T-helper 22 cell (primary cell): ENCODE measurements around the gene MALT1.
A peak's percentile ranks its signal among the peaks of the same experiment; 100 is the strongest.
"Not testable (repeated sequence)": the region's sequence is repeated elsewhere in the genome, so short reads cannot be mapped to it uniquely, and the experiment has no call there.

Experiments
- DNase-seq: peaks from one replicate; pipeline ENCODE4 v3.0.0-alpha.2; 2020; ENCODE audit warnings: low read depth

MALT1 gene

DNA sequence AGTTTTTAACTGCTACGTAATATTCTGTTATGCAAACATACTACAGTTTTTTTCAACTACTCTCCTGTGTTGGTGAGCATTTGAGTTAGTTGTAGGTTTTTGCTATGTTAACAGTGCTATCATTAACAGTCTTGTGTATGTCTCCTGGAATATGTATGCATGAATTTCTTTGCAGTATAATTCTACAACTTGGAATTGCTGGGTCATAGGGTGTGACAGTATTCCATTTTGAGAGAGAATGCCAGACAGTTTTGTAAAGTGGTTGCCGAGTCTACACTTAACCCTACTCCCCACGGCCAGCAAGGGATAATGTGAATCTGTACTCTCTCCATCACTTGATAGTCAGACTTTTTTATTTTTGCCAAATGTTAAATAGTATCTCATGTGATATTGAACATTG is 67.1 kb downstream of the MALT1 start:
- DNase-seq: no peak

DNA sequence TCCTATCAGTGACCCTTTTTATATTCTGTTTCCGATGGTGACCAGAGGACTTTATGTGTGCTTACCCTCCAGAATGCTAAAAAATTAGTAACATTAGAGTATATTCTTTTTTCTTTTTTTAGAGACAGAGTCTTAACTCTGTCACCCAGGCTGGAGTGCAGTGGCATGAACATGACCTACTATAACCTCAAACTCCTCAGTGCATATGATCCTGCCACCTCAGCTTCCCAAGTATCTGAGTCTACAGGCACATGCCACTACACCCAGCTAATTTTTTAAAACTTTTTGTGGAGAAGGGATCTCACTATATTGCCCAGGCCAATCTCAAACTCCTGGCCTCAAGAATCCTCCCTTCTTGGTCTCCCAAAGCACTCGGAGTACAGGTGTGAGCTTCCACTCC is 74.6 kb downstream of the MALT1 start:
- DNase-seq: no peak

DNA sequence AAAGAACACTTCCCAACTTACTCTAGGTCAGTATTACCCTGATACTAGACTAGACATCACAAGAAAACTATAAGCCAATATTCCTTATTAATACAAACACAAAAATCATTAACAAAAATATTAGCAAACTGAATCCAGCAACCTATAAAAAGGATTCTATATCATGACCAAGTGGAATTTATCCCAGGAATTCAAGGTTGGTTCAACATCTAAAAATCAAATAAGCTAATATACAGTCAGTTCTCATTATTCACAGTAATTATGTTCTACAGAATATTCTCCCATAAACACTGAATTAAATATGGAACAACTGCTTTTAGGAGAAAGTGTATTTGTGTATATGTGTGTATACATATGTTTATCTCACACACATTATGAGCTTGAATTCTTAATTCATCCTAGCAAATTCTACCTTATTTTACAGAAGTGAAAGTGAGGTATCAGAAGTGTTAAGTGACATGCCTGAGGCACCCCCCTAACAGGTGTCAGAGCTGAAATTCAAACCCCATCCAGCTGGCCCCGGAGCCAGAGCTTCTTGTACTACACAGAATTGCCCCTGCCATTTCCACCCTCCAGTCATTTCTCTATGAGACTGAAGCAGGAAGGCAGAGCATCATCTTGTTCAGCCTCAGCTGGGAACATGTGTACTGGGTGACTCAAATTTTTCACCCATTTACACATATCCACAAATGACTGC is 77.8 kb downstream of the MALT1 start:
- no peak for DNase-seq

DNA sequence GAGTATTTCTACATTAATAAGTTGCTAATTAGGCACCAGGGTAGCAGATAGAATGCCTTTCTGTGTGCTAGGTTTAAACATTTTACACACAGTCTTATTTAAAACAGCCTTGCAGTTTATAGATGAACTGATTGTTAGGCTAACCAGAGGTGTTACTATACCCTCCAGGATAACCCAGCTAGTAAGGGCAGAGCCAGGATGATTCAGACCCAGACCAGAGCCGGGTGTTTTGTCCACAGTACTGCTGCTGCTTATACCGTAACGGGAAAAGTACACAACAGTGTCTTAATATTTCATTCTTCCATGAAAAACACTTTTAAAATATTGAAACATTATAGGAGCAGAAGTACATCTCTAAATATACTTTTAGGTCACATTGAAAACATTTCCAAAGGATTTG is 82.7 kb downstream of the MALT1 start:
- DNase-seq: no peak

DNA sequence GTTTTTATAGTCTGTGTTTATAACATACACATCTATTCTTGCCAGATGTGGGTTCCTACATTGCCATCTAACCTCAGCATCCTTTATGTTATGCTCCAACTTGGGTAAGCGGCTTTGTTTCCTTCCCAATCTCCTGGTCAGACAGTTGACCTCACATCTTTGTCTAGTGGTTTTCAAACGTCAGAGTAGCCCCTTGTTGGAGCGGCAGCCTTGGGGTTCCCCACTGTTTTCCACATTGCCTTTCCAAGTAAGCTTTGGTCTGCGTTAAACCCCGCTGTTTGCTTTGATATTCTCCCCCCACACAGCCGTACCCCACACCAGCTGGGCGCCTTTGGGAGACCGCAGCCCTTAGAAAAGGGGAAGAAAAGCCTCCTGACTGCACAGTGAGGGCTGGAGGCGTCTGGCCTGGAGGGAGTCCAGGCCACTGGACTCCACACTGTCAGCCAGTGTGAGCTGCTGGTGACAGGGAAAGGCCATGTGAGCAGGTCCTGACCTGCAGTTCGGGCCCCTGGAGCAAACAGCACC is 83.3 kb downstream of the MALT1 start:
- no peak for DNase-seq

DNA sequence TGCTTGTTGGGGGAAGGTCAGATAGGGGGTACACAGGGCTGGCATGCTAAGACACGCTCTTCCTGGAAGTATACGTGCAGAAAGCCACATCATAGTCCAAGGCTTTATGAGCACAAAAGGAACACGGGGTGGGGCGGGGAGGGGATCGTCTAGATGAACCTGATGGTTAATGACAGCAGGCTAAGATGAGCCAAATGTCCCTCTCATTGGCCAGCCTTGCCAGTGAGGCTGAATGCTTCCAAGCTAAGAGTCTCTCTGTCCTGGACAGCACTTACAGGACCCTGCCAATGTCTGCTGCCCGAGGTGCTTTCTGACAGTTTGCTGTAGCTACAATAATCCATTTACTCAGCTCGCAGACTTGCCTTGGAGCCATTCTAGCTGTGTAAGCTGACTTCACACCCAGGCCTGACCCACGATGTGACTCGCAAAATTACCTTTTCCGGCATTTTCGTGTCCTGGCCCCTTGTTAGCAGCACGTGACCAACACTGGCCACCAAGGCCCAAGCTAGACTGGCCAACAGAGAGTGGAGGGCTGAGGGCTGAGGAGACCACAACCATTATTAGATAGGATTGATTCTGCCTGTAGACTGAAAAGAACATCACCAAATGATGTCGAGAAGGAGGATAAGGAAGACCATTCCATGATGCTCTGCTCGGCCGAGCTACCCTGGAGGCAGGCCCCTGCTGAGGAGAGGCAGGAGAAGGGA is 84.2 kb downstream of the MALT1 start:
- DNase-seq: no peak

DNA sequence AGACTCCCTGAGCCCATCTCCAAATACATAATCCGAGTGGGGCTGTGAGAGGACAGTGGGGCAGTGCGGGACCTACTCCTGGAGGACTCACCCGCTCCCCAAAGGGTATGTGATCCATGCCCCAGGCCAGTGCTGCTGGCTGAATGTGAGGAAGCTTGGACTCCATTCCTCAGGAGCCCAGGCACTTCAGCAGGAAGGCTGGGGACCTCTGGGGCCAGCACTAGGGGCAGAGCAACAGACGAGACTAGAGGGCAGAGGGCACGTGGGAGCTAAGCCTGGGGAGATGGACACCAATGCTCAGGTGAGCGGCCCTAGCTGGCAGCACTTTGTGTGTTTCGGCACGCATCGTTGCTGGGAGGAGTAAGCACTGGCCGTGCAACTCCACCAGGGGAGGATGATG is 84.9 kb downstream of the MALT1 start:
- DNase-seq: no peak

DNA sequence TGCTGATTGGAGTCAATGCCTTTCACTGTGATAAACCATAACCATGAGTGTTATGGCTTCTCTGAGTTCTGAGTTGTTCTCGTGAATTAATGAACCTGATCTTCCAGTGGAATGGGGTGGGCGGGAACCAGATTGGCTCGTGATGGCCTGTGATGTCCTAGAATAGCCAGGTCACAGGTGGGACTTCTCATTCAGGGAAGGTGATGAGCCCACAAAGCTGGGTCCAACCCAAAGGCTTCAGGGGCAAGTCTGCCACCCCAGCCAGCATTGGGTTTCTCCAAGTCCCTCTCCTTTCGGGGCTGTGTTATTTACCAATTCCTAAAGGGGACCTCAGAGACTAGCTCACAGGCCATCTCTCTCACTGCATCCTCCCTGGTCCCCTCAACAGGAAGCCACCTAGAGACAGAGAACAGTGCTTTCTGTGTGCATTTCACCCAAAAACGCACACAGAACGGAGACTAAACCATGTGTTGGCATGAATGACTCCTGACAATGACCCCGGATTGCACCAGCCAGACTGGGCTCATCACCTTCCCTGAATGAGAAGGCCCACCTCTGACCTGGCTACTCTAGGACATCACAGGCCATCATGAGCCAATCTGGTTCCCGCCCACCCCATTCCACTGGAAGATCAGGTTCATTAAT is 85.5 kb downstream of the MALT1 start:
- no peak for DNase-seq

DNA sequence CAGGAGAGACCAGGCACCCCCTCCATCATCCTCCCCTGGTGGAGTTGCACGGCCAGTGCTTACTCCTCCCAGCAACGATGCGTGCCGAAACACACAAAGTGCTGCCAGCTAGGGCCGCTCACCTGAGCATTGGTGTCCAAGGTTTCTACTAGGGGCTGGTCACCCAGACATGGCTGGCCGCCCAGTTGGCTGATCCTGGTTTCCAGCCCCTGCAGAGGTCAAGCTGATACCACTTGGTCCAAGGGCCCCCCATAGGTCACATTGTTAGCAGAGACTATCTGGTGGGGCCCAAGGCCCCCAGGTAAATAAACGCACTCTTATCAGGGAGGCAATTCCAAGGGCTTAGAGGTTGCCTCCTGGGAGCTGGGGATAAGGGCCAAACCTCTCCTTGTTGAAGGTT is 86.1 kb downstream of the MALT1 start:
- not testable (repeated sequence) for DNase-seq

DNA sequence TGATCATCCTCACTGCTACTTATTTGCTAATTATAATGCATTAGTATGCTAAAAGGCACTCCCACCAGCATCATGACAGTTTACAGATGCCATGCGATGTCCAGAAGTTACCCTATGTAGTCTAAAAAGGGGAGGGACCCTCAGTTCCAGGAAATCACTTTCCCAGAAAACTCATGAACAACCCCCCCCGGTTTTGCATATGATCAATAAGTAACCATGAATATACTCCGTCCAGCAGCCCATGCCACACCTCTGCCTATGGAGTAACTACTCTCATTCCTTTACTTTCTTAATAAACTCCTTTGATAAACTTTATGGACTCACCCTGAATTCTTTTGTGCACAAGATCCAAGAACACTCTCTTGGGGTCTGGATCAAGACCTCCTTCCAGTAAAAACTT is 86.8 kb downstream of the MALT1 start:
- DNase-seq: no peak

DNA sequence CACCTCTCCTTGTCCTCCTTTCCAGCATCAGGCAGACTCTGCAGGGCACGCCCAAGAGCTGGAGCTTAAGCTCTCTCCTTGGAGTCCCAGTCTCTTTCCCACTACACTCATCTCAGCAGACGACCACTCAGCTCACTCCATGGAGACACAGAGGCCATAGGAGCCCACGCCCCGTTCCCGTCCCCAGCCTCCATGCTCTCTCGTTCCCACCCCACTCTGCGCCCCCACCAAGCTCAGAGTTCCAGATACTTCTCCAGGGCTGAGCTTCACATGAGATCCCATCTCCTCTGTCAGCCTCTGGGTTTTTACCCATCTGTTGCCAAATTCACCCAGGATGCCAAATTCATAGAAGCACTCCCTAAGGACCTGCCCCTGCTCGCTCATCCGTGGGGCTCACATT is 87.3 kb downstream of the MALT1 start:
- no peak for DNase-seq

DNA sequence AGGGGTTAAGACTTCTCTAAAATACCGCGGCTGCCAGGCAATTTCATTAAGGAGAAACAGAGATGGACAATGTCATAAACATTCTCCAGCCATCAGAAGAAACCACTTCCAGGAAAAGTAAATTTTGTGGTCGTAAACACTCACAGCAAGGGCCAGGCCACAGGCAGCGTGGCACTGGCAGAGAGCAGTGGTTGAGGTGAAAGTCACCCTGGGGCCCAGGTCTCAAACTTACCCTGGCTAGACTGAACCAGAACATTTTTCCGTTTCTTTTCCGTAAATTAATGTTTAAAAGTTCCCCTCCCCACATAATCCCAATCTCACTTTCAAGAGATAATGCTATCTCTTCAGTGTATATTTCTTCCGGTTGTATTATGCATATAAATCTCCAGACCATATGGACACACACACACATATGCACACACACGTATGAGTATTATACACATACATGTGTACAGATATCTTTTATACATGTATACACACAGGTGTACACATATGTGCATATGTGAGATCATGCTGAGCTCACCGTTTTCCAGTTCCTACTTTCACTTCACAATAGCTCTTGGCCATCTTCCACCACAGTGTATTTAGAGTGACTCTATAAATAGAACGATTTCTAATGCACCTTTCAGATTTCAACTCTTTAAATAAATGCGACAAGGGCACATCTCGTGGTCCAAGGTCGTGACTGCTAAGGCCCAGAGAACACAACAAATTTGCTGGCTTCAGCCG is 90.1 kb downstream of the MALT1 start:
- DNase-seq: no peak

DNA sequence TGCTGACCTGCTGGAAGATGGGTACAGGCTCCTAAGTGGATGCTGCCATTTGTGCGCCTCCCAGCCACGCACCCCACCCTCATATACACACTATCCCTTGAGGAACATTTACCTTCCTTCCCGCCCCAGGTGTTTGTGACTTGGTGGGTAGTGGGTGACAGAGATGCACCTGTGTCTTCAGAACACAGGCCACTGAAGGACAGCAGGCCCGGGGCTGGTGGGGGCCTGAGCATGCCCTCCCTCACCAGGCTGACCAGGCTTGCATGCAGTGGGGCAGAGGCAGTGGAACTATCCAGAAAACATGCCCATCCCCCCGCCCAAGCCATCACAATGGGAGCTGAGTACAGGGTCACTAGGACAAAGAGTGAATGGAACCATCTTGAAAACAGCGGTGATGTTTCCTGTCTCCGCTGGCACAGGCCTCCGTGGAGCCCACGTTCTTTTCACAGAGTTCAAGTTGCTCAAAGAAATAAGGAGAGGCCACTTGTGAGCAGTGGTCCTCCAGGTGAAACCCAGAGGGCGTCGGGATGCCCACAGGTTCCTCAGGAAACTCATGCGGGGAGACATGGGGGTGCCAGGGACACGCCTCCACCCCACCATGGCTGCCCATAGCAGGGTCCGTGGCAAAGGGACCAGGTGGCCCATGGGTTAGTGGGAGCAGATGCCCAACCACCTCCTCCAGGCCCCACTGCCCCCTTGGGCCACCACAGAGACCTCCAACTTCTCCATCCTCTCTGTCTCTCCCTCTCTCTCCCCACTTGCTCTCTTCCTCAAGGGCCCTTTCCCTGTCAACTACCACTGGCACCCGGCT is 90.9 kb downstream of the MALT1 start:
- DNase-seq: no peak

DNA sequence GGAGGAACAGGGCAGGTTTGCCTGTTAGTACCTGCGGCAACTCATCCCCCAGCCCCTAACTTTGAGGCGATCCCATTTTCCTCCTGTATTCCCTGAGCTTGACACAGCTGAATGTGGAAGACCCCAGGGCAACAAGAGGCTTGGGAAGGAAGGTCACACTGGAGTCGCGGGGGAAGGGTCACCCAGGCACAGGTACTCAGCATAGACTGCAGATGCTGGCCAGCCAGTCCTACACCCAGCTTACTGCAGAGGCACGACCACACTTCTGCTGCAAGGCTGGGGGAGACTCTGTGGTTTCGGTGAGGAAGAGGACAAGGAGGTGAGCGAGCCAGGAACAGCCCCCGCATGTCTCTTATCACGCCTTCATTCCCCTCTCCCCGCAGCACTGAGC is 91.5 kb downstream of the MALT1 start:
- DNase-seq: no peak

DNA sequence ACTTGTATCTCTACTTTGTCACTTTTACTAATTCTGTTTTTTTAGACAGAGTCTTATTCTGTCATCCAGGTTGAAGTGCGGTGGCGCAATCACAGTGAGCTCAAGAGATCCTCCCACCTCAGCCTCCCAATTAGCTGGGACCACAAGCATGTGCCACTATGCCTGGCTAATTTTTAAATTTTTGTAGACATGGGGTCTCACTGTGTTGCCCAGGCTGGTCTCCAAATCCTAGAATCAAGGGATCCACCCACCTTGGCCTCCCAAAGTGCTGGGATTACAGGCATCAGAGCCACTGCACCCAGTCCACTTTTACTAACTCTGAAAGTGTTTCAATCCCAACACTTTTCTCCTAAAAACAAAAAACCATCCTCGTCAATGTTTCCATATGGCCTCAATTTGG is 94.9 kb downstream of the MALT1 start:
- DNase-seq: no peak

DNA sequence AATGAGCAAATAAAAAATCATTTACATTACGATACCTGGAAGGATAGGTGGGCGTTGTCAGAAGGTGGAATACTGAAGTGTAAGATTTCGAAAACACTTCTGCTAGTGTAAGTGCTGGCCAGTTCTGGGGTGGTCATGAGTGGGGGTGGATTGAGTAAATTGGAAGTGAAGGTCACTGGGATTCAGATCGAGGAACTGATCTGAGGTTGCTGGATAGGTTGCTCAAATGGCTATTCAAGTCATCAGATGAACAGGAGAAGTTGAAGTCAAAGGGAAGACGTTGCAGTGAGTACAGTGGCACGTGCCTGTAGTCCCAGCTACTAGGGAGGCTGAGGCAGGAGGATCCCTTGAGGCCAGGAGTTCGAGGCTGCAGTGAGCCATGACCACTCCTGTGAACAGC is 95.7 kb downstream of the MALT1 start:
- no peak for DNase-seq

DNA sequence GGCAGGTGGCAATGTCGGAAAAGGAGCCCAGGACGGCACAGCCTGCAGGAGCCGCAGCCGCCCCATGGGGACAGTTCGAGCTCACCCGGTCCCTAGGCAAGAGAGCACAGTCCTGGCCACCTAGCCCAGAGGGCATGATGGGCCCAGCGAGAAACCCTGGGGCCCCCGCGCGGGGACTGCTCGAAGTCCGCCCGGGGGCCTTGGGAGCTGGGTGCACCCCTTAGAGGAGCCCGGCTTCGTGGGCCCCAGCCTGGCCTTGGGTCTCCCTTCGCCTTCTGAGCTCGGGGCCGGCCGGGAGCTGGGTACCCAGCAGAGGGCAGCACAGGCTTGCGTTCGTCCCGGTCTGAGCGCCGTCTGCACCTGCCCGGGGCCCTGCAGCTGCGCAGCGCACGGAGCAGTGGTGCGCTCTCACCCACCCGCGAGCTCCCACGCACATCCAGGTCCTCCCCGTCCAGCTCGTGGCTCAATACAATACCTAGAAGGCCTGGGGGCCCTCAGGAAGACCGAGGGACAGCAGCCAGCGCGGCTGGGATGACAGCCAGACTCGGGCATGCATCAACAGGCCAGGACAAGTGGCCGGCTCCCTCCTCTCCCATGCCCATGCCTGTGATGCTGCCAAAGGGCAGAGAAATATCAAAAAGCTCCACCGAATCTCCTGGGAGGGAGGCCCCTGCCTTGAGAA is 97.2 kb downstream of the MALT1 start:
- DNase-seq: peak; percentile 11

DNA sequence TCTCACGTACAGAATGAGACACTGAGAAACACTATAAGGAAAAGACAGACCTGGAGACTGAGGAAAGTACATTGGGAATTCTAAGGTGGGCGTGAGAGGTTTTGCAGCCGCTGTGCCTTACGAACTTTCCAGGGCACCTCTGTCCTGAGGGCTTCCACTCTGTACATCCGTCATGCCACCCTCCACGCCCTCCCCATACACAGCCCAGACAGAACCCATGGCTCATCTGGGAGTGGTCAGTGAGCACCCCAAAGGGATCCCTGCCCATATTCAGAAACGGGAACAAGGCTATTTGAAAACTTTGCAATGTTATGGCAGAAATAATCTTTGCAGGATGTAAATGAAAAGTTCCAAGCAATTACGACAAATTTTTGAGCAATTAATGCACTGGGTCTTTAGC is 98.1 kb downstream of the MALT1 start:
- no peak for DNase-seq

DNA sequence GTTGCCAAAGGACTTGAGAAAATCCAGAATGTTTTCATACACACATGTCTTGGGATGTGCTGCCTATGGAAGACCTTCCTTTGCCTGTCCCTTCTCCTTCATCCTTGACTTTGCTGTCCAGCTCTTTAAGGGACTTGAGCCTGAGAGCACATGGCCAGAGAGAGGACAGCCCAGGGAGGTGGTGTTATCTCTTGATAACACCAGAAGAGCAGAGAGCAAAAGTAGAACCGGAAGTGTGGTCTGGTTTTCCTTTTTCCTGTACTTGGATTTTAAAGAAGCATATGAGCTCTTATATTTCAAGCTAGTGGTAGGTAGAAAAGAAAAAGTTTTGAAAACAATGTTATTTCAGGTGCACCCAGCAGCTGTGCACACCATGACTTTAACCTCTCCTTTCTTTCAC is 99.3 kb downstream of the MALT1 start:
- no peak for DNase-seq

DNA sequence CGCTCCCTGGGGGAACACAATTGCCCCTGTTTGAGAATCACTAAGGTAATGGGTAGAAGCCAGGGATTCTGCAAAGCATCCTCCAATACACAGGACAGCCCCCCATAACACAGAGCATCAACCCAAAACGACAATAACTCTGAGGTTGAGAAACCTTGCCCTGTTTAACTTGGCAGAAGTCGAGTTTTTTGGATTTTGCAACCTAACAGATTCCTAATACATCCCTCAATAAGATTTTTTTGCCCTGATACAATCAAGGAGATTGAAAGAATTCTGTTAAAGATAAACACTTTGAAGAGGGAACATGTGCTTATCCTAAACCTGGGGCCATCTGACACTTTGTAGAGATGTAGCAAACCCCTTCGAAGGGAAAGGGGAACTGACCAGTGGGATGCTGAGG is 100.9 kb downstream of the MALT1 start:
- DNase-seq: no peak

DNA sequence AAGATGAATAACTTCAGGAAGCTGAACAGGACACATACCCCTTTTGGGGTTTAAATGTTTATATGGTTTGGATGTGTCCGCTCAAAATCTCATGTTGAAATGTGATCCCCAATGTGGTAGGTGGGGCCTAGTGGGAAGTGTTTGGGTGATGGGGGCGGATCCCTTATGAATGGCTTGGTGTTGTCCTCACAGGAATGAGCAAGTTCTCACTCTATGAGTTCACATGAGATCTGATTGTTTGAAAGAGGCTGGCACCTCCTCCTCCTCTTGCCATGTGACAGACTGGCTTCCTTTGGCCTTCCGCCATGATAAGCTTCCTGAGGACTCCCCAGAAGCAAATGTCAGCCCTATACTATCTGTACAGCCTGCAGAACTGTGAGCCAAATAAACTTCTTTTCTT is 104.8 kb downstream of the MALT1 start:
- no peak for DNase-seq
